Placental pericyte (primary cell): ENCODE results near the gene PAQR9. TPM values are rescaled to one million over a fixed set of nuclear protein-coding genes. Genes with fewer than 3 reads are reported as not detected.

ENCODE experiments used
- small RNA-seq: library from RNA; depleted of rRNA; stranded (forward); fragments of <200 nt; gene quantifications from one replicate; pipeline ENCODE3, GENCODE V24; 2012; ENCODE audit warnings: low replicate concordance
- total RNA-seq: library from RNA; depleted of rRNA; stranded (reverse); fragments of >200 nt; gene quantifications from 2 replicates; pipeline ENCODE4 v1.2.3, GENCODE V29; 2012

PAQR9 gene, protein sequence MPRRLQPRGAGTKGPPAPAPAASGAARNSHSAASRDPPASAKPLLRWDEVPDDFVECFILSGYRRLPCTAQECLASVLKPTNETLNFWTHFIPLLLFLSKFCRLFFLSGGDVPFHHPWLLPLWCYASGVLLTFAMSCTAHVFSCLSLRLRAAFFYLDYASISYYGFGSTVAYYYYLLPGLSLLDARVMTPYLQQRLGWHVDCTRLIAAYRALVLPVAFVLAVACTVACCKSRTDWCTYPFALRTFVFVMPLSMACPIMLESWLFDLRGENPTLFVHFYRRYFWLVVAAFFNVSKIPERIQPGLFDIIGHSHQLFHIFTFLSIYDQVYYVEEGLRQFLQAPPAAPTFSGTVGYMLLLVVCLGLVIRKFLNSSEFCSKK
- total RNA-seq: not detected in 2 replicates

DNA sequence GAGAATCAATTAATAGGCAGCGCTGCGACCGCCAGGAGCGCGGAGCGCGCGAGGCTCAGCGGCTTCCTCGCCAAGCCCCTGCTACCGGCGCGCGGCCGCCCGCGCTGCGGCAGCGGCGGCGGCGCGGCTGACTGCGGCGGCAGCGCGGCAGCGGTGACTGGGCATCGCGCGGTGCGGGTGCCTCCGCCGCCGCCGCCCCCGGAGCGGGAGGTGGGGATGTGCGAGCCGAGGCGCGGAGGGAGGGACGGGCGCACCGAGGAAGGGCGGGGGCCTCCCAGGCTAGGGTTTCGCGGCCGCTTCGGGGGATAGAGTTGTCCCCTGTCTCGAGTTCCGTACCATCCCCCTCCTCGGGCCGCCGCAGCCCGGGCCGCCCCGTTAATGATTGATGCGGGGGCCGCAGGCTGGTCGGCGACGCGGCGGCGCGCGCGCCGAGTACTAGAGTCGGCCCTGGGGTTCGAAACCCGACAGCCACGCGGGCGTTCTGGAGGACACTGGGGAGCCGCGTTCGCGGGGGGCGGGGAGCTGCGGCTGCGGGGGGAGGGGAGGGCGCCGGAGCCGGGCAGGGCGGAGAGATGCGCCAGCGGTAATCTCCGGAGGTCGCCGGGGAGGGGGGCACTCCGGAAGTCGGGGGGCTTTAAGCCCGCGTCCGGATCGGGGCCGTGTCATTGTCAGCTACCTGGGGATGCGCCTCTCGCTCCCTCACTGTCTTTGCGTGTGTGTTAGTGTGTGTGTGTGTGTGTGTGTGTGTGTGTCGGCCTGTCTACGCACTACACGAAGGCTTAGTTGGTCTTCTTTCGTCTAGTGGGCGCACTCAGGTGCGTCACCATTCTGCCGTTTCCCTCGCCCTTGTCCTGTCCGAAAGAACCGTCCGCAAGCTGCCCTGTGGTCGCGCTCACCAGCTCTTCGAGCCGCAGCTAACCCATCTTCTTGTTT lies at the start of gene PAQR9:
Gene PAQR9 (minus strand): TSS at position 159 of the 933 bp plus-strand sequence. CDS start 338 bp downstream, outside the sequence.

DNA sequence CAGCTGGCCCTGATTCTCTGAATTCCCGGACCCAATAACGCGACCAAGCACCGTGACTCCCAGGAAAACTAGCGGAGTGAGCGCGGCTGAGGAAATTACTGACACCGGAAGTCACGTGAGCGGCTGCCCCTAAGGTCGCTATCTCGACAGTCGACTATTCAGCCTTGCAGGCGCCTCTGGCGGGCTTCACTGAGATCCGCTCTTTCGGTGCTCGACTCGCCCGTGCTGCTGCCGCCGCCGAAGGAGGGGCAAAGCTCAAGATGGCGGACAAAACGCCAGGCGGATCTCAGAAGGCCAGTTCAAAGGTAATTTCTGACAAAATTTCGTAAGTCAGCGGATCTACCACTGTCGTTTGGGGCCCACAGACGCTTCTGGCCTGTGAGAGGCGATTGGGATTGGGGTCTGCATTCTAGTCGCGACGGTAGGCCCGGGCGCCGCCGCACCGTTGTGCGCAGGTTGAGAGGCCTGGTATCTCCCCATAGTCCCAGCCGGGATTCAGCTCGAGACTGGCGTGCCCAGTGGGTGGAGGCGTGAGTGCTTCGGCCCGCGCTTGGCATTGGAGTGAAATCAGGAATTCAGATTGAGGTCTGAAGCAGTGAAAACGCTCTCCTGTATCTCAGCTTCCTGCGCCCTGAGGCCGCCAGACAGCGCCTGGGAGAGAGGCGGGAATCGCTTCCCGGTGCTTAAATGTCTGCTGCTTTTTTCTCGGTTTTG lies 38.1 kb upstream of the PAQR9 start, which contains the start of gene U2SURP:
Gene U2SURP (plus strand): TSS at position 202 of the 714 bp plus-strand sequence. CDS start 59 bp downstream, at position 261.

Small RNA genes lying within 50 kb of the gene (small RNA-seq; reads per million reads assigned to genes)
- not detected for gene AC021074.2

Other genes starting within 250 kb of the PAQR9 start
- gene TRPC1, start 239.6 kb downstream of the PAQR9 start, total RNA-seq: 12.5 and 27.2 TPM in 2 replicates
- gene PCOLCE2, start 74.6 kb downstream of the PAQR9 start, total RNA-seq: 0.57 and 5.9 TPM in 2 replicates
- 74.6 and 91.9 TPM in 2 replicates for gene U2SURP, start 37.9 kb upstream of the PAQR9 start, total RNA-seq
- gene CHST2, start 156.1 kb upstream of the PAQR9 start, total RNA-seq: 10.5 and 69.1 TPM in 2 replicates